Ishikawa (cell line): ENCODE data around the gene KLRF2.

Experiments
- CEBPB ChIP-seq: IDR thresholded peaks from 2 replicates; pipeline ENCODE4 v1.6.1; 2012
- CREB1 ChIP-seq: IDR thresholded peaks from 2 replicates; pipeline ENCODE4 v1.6.1; 2012; ENCODE audit warnings: low read depth
- EGR1 ChIP-seq: IDR thresholded peaks from 2 replicates; pipeline ENCODE4 v1.6.1; 2012
- EP300 ChIP-seq: IDR thresholded peaks from 2 replicates; pipeline ENCODE4 v1.6.1; 2012; ENCODE audit warnings: borderline replicate concordance
- FOXM1 ChIP-seq: IDR thresholded peaks from 2 replicates; pipeline ENCODE4 v1.6.1; 2012; ENCODE audit warnings: low read depth, borderline replicate concordance
- MAX ChIP-seq: IDR thresholded peaks from 2 replicates; pipeline ENCODE4 v1.6.1; 2012
- NFIC ChIP-seq: IDR thresholded peaks from 2 replicates; pipeline ENCODE4 v1.6.1; 2012
- RAD21 ChIP-seq: IDR thresholded peaks from 2 replicates; pipeline ENCODE4 v1.6.1; 2012; ENCODE audit warnings: low read depth
- REST ChIP-seq: IDR thresholded peaks from 2 replicates; pipeline ENCODE4 v1.6.1; 2012; ENCODE audit warnings: low read depth, mild to moderate bottlenecking
- TAF1 ChIP-seq: IDR thresholded peaks from 2 replicates; pipeline ENCODE4 v1.6.1; 2012; ENCODE audit warnings: low read depth, mild to moderate bottlenecking
- TCF12 ChIP-seq: IDR thresholded peaks from 2 replicates; pipeline ENCODE4 v1.6.1; 2012; ENCODE audit warnings: low read depth
- TEAD4 ChIP-seq: IDR thresholded peaks from 2 replicates; pipeline ENCODE4 v1.6.1; 2012
- USF1 ChIP-seq: IDR thresholded peaks from 2 replicates; pipeline ENCODE4 v1.6.1; 2012
- YY1 ChIP-seq: IDR thresholded peaks from 2 replicates; pipeline ENCODE4 v1.6.1; 2012; ENCODE audit warnings: low read depth
- ZBTB7A ChIP-seq: IDR thresholded peaks from 2 replicates; pipeline ENCODE4 v1.6.1; 2012; ENCODE audit warnings: low read depth

The KLRF2 gene, protein sequence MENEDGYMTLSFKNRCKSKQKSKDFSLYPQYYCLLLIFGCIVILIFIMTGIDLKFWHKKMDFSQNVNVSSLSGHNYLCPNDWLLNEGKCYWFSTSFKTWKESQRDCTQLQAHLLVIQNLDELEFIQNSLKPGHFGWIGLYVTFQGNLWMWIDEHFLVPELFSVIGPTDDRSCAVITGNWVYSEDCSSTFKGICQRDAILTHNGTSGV

DNA sequence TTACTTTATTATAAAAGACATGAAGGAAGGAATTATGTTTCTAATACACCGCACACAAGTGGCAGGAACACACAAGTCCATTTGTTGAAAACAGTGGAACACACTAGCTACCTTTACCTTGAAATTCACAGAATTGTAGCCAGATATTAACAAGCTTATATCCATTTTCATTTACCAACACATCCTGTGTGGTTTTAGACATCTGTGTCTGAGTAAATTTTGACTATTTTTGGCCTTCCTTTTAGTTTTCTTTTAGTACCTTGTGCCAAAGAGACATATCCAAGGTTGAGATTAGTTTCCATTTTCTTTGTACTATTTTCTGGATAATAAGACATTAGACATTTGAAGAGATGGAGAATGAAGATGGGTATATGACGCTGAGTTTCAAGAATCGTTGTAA is at the start of gene KLRF2:
KLRF2 (plus strand) TSS at position 244 of the 400 bp plus-strand sequence; CDS start at position 351, 107 bp downstream.
- TF ChIP-seq FOXM1 = no peak
- no peak for TF ChIP-seq TCF12
- TF ChIP-seq TAF1 = no peak
- TF ChIP-seq EP300 = no peak
- no peak for TF ChIP-seq RAD21
- TF ChIP-seq CREB1 = no peak
- TF ChIP-seq NFIC = no peak
- TF ChIP-seq CEBPB = no peak
- no peak for TF ChIP-seq TEAD4
- TF ChIP-seq EGR1 = no peak
- TF ChIP-seq YY1 = no peak
- TF ChIP-seq REST = no peak
- TF ChIP-seq USF1 = no peak
- TF ChIP-seq ZBTB7A = no peak
- TF ChIP-seq MAX = no peak

DNA sequence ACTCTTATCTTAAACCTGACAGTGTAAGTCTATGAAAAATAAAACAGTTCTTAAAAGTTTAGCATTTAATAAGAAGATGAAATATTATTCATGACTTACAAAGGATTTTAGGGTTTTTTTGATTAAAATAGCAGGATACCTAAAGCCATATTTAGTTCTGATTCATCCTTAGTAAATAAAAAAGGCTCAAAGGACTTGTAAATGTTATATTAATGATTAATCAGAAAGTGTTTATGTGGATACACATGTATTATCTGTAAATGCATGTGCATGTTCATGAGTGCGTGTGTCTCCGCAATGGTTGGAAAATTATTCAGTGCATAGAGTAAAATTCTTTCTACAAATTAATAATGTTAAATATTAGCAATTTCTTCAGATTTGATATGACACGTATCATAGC is 49.6 kb upstream of the KLRF2 start:
- TF ChIP-seq EP300 = no peak
- TF ChIP-seq TAF1 = no peak
- TF ChIP-seq NFIC = no peak
- no peak for TF ChIP-seq TEAD4
- TF ChIP-seq RAD21 = no peak
- no peak for TF ChIP-seq MAX
- TF ChIP-seq YY1 = no peak
- TF ChIP-seq CREB1 = no peak
- TF ChIP-seq CEBPB = no peak
- TF ChIP-seq ZBTB7A = no peak
- no peak for TF ChIP-seq FOXM1
- TF ChIP-seq TCF12 = no peak
- TF ChIP-seq REST = no peak

DNA sequence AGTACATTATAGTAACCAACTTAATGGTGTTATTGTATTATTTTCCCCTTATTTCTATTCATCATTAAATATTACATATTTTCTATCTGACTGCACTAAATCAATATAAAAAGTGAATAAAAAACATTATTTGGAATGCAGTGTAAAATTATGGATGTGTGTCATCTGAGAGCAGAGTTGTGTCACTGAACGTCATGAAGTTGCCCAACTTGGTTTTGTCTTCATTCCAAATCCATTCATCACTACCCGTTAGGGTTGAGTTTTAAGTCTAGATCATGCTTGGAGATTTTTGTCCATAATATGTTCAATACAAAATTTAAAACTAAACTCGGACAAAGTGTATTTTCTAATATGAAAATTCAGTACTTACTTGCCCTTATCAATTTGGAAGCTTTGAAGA is 37.9 kb upstream of the KLRF2 start:
- TF ChIP-seq CREB1 (no peak), NFIC (no peak), EP300 (no peak), TAF1 (no peak), EGR1 (no peak), FOXM1 (no peak), ZBTB7A (no peak), YY1 (no peak), CEBPB (no peak)

GRCh38 chr12:9848899-9849298 is 32.4 kb upstream of the KLRF2 start:
- TF ChIP-seq CREB1 (no peak), EP300 (no peak), EGR1 (no peak), REST (no peak), YY1 (no peak), USF1 (no peak), TEAD4 (no peak), TAF1 (no peak), CEBPB (no peak), TCF12 (no peak), RAD21 (no peak), NFIC (no peak), ZBTB7A (no peak), MAX (no peak), FOXM1 (no peak)
